H1 (cell line): ENCODE measurements around the gene CD38. TPM values are rescaled to one million over a fixed set of nuclear protein-coding genes. Genes with fewer than 3 reads are reported as not detected.

Experiments
- BACH1 ChIP-seq: IDR thresholded peaks from 2 replicates; pipeline ENCODE4 v1.6.1; 2012; ENCODE audit warnings: low read length, improper control_type of control experiment
- KDM5A ChIP-seq: fragments of 200-600 bp; IDR thresholded peaks from 2 replicates; pipeline ENCODE4 v1.7.1; 2012; ENCODE audit warnings: mild to moderate bottlenecking, low read length, inconsistent platforms, mixed read lengths
- NRF1 ChIP-seq: IDR thresholded peaks from 2 replicates; pipeline ENCODE4 v1.6.1; 2011; ENCODE audit warnings: mild to moderate bottlenecking, low read depth, low read length, improper control_type of control experiment
- SIN3A ChIP-seq, 2 experiments: IDR thresholded peaks in 1 of 2; conservative IDR thresholded peaks in 1 of 2; 2 replicates each; pipeline ENCODE4 v1.6.1; 2011 to 2012; ENCODE audit warnings: low read length in 2 of 2, improper control_type of control experiment in 1 of 2, low read depth in 1 of 2, mild to moderate bottlenecking in 1 of 2
- SIX5 ChIP-seq: IDR thresholded peaks from 2 replicates; pipeline ENCODE4 v1.6.1; 2011; ENCODE audit warnings: mild to moderate bottlenecking, low read depth, low read length
- SP4 ChIP-seq: IDR thresholded peaks from 2 replicates; pipeline ENCODE4 v1.6.1; 2012; ENCODE audit warnings: low read length, inconsistent platforms
- polyA plus RNA-seq, 7 experiments: library from polyadenylated mRNA; depleted of rRNA in 3 of 7; stranded (reverse) in 5 of 7; unstranded in 2 of 7; fragments of >200 nt in 5 of 7; fragments of 200-250 nt in 2 of 7; gene quantifications; 1 replicate in 5 of 7; 2 replicates in 1 of 7; 4 replicates in 1 of 7; pipeline versions ENCODE4 v1.2.1 to v1.2.3, GENCODE V29; 2011 to 2013; ENCODE audit warnings: missing spikeins in 2 of 7, mixed read lengths in 2 of 7
- total RNA-seq: library from RNA; stranded (reverse); fragmentation: NEBNext Ultra II Directional; extraction: Animal tissue kit (Norgen Biotek cat#: 25700); gene quantifications from 2 replicates; pipeline ENCODE4 v1.2.1, GENCODE V29; 2021
- TF ChIP-seq, protein P1 (sequence below): fragments of 300-600 bp; sonication (generic); IDR thresholded peaks from 2 replicates; pipeline ENCODE4 v1.7.1; 2012; ENCODE audit warnings: low read length, moderate library complexity, mild to moderate bottlenecking, inconsistent platforms; ENCODE audit not compliant: insufficient replicate concordance
- TF ChIP-seq, protein P2 (sequence below): IDR thresholded peaks from 2 replicates; pipeline ENCODE4 v1.6.1; 2012; ENCODE audit warnings: low read length, inconsistent platforms

CD38 gene
- total and polyA plus RNA-seq, 2 of the 8 experiments (the other 6 are each of a cell fraction or from before 2014, with no cell fraction given): 0.14 to 0.24 TPM

DNA sequence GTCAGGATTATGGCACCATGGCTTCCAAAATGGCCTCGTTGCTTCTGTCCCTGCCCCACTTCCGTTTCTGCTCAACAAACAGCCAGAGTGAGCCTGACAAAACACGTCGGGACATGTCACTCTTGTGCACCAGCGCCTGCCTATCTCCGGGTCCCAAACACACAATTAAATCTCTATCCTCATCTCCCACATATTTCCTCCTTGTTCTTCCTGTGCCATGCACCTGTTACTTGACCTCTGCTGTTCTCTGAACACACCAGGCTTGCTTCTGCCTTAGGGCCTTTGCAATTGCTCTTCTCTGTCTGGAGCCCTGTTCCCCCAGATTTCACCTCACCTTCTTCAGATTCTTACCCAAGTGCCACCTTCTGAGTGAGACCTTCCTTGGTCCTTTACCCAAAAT is 12.7 kb upstream of the CD38 start (continued):
- TF ChIP-seq, protein P1, sequence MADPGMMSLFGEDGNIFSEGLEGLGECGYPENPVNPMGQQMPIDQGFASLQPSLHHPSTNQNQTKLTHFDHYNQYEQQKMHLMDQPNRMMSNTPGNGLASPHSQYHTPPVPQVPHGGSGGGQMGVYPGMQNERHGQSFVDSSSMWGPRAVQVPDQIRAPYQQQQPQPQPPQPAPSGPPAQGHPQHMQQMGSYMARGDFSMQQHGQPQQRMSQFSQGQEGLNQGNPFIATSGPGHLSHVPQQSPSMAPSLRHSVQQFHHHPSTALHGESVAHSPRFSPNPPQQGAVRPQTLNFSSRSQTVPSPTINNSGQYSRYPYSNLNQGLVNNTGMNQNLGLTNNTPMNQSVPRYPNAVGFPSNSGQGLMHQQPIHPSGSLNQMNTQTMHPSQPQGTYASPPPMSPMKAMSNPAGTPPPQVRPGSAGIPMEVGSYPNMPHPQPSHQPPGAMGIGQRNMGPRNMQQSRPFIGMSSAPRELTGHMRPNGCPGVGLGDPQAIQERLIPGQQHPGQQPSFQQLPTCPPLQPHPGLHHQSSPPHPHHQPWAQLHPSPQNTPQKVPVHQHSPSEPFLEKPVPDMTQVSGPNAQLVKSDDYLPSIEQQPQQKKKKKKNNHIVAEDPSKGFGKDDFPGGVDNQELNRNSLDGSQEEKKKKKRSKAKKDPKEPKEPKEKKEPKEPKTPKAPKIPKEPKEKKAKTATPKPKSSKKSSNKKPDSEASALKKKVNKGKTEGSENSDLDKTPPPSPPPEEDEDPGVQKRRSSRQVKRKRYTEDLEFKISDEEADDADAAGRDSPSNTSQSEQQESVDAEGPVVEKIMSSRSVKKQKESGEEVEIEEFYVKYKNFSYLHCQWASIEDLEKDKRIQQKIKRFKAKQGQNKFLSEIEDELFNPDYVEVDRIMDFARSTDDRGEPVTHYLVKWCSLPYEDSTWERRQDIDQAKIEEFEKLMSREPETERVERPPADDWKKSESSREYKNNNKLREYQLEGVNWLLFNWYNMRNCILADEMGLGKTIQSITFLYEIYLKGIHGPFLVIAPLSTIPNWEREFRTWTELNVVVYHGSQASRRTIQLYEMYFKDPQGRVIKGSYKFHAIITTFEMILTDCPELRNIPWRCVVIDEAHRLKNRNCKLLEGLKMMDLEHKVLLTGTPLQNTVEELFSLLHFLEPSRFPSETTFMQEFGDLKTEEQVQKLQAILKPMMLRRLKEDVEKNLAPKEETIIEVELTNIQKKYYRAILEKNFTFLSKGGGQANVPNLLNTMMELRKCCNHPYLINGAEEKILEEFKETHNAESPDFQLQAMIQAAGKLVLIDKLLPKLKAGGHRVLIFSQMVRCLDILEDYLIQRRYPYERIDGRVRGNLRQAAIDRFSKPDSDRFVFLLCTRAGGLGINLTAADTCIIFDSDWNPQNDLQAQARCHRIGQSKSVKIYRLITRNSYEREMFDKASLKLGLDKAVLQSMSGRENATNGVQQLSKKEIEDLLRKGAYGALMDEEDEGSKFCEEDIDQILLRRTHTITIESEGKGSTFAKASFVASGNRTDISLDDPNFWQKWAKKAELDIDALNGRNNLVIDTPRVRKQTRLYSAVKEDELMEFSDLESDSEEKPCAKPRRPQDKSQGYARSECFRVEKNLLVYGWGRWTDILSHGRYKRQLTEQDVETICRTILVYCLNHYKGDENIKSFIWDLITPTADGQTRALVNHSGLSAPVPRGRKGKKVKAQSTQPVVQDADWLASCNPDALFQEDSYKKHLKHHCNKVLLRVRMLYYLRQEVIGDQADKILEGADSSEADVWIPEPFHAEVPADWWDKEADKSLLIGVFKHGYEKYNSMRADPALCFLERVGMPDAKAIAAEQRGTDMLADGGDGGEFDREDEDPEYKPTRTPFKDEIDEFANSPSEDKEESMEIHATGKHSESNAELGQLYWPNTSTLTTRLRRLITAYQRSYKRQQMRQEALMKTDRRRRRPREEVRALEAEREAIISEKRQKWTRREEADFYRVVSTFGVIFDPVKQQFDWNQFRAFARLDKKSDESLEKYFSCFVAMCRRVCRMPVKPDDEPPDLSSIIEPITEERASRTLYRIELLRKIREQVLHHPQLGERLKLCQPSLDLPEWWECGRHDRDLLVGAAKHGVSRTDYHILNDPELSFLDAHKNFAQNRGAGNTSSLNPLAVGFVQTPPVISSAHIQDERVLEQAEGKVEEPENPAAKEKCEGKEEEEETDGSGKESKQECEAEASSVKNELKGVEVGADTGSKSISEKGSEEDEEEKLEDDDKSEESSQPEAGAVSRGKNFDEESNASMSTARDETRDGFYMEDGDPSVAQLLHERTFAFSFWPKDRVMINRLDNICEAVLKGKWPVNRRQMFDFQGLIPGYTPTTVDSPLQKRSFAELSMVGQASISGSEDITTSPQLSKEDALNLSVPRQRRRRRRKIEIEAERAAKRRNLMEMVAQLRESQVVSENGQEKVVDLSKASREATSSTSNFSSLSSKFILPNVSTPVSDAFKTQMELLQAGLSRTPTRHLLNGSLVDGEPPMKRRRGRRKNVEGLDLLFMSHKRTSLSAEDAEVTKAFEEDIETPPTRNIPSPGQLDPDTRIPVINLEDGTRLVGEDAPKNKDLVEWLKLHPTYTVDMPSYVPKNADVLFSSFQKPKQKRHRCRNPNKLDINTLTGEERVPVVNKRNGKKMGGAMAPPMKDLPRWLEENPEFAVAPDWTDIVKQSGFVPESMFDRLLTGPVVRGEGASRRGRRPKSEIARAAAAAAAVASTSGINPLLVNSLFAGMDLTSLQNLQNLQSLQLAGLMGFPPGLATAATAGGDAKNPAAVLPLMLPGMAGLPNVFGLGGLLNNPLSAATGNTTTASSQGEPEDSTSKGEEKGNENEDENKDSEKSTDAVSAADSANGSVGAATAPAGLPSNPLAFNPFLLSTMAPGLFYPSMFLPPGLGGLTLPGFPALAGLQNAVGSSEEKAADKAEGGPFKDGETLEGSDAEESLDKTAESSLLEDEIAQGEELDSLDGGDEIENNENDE: no peak
- TF ChIP-seq, protein P2, sequence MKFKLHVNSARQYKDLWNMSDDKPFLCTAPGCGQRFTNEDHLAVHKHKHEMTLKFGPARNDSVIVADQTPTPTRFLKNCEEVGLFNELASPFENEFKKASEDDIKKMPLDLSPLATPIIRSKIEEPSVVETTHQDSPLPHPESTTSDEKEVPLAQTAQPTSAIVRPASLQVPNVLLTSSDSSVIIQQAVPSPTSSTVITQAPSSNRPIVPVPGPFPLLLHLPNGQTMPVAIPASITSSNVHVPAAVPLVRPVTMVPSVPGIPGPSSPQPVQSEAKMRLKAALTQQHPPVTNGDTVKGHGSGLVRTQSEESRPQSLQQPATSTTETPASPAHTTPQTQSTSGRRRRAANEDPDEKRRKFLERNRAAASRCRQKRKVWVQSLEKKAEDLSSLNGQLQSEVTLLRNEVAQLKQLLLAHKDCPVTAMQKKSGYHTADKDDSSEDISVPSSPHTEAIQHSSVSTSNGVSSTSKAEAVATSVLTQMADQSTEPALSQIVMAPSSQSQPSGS: no peak
- no peak for TF ChIP-seq SP4
- TF ChIP-seq NRF1: no peak
- TF ChIP-seq SIX5: no peak
- TF ChIP-seq SIN3A (conservative IDR thresholded peaks at IDR 0.05 in 1 of 2, IDR thresholded peaks at IDR 0.05 in 1 of 2; ENCODE audit: low read depth in 1 of 2, low read length in 2 of 2): no peak
- TF ChIP-seq KDM5A: no peak
- no peak for TF ChIP-seq BACH1
